Measurements from ENCODE around the gene ZNF276. TPM values are rescaled to one million over a fixed set of nuclear protein-coding genes. Genes with fewer than 3 reads are reported as not detected.
A peak's percentile ranks its signal among the peaks of the same experiment; 100 is the strongest.
"Not testable (repeated sequence)": the region's sequence is repeated elsewhere in the genome, so short reads cannot be mapped to it uniquely, and the experiment has no call there.

ZNF276 gene
- total and polyA plus RNA-seq, 2 donors (not counting 1 experiment from before 2014, with no cell fraction given) = 6.2 to 12.7 TPM

- DNase-seq (ENCODE audit: low read depth in 2 of 2) = peak; percentile 34 to 67
- no peak for TF ChIP-seq EZH2 (IDR thresholded peaks at IDR 0.05; ENCODE audit: low read length, missing control alignments)
- H3K4me3 ChIP-seq (replicated peaks in 1 of 4; ENCODE audit: control extremely low read depth in 1 of 4, insufficient read depth in 1 of 4, low read depth in 3 of 4, low read length in 4 of 4) = peak overlapping the region; percentile 65 to 94 (median 81)
- H3K27me3 ChIP-seq (ENCODE audit: control insufficient read depth, insufficient read depth, low read length) = no peaks in the 10 kb centered on the region
- H4K20me1 ChIP-seq (ENCODE audit: control insufficient read depth, extremely low read depth, insufficient read depth, low read length) = no peaks in the 10 kb centered on the region
- H2AFZ ChIP-seq (ENCODE audit: low read length) = no peak overlapping the region
- peak overlapping the region; percentile 68 for H3K9ac ChIP-seq (ENCODE audit: insufficient read depth, low read length)
- peak overlapping the region; percentile 67 for H3K27ac ChIP-seq (ENCODE audit: insufficient read depth, low read length)
- H3K36me3 ChIP-seq (ENCODE audit: control insufficient read depth, insufficient read depth, low read length) = peaks cover 17% of the 10 kb centered on the region
- H3K4me2 ChIP-seq (ENCODE audit: extremely low read depth, insufficient read depth, low read length) = peak overlapping the region; percentile 86
- H3K9me3 ChIP-seq (ENCODE audit: control insufficient read depth, insufficient read depth, low read depth, low read length) = no peaks in the 10 kb centered on the region
- peaks cover 6% of the 10 kb centered on the region for H3K4me1 ChIP-seq (ENCODE audit: control insufficient read depth, extremely low read depth, insufficient read depth, low read length)
- H3K79me2 ChIP-seq (ENCODE audit: control insufficient read depth, insufficient read depth, low read length) = peaks cover 17% of the 10 kb centered on the region
These were observed 34.0 kb upstream of the ZNF276 start for GRCh38 chr16:89687092-89687940.

GRCh38 chr16:89688395-89688794 is 32.9 kb upstream of the ZNF276 start:
- Histone ChIP-seq H4K20me1 (ENCODE audit: control insufficient read depth, extremely low read depth, insufficient read depth, low read length) (no peaks in the 10 kb centered on the region), H3K36me3 (ENCODE audit: control insufficient read depth, insufficient read depth, low read length) (peaks cover 23% of the 10 kb centered on the region), H3K79me2 (ENCODE audit: control insufficient read depth, insufficient read depth, low read length) (peaks cover 17% of the 10 kb centered on the region), H3K4me2 (ENCODE audit: extremely low read depth, insufficient read depth, low read length) (no peak overlapping the region), H3K4me1 (ENCODE audit: control insufficient read depth, extremely low read depth, insufficient read depth, low read length) (peaks cover 6% of the 10 kb centered on the region), H2AFZ (ENCODE audit: low read length) (no peak overlapping the region), H3K9me3 (ENCODE audit: control insufficient read depth, insufficient read depth, low read depth, low read length) (no peaks in the 10 kb centered on the region), H3K27ac (ENCODE audit: insufficient read depth, low read length) (no peak overlapping the region), H3K27me3 (ENCODE audit: control insufficient read depth, insufficient read depth, low read length) (no peaks in the 10 kb centered on the region), H3K9ac (ENCODE audit: insufficient read depth, low read length) (no peak overlapping the region), H3K4me3 (replicated peaks in 1 of 4; ENCODE audit: control extremely low read depth in 1 of 4, insufficient read depth in 1 of 4, low read depth in 3 of 4, low read length in 4 of 4) (no peak overlapping the region)
- DNase-seq (ENCODE audit: low read depth in 2 of 2) = no peak
- TF ChIP-seq CTCF (conservative IDR thresholded peaks at IDR 0.05 in 1 of 2, IDR thresholded peaks at IDR 0.05 in 1 of 2; ENCODE audit: low read depth in 1 of 2, low read length in 2 of 2) = no peak

- H3K4me2 ChIP-seq (ENCODE audit: extremely low read depth, insufficient read depth, low read length) = no peak overlapping the region
- no peak for DNase-seq (ENCODE audit: low read depth in 2 of 2)
- no peak overlapping the region for H3K27ac ChIP-seq (ENCODE audit: insufficient read depth, low read length)
- H3K27me3 ChIP-seq (ENCODE audit: control insufficient read depth, insufficient read depth, low read length) = no peaks in the 10 kb centered on the region
- peaks cover 29% of the 10 kb centered on the region for H3K36me3 ChIP-seq (ENCODE audit: control insufficient read depth, insufficient read depth, low read length)
- peaks cover 6% of the 10 kb centered on the region for H3K4me1 ChIP-seq (ENCODE audit: control insufficient read depth, extremely low read depth, insufficient read depth, low read length)
- TF ChIP-seq CTCF (conservative IDR thresholded peaks at IDR 0.05 in 1 of 2, IDR thresholded peaks at IDR 0.05 in 1 of 2; ENCODE audit: low read depth in 1 of 2, low read length in 2 of 2) (no peak), EZH2 (IDR thresholded peaks at IDR 0.05; ENCODE audit: low read length, missing control alignments) (no peak)
- H3K79me2 ChIP-seq (ENCODE audit: control insufficient read depth, insufficient read depth, low read length) = peaks cover 17% of the 10 kb centered on the region
- H3K9ac ChIP-seq (ENCODE audit: insufficient read depth, low read length) = no peak overlapping the region
- no peak overlapping the region for H3K4me3 ChIP-seq (replicated peaks in 1 of 4; ENCODE audit: control extremely low read depth in 1 of 4, insufficient read depth in 1 of 4, low read depth in 3 of 4, low read length in 4 of 4)
- H4K20me1 ChIP-seq (ENCODE audit: control insufficient read depth, extremely low read depth, insufficient read depth, low read length) = no peaks in the 10 kb centered on the region
- H2AFZ ChIP-seq (ENCODE audit: low read length) = no peak overlapping the region
- H3K9me3 ChIP-seq (ENCODE audit: control insufficient read depth, insufficient read depth, low read depth, low read length) = no peaks in the 10 kb centered on the region
These were observed 32.2 kb upstream of the ZNF276 start for GRCh38 chr16:89689142-89689541.

GRCh38 chr16:89689621-89690020 is 31.7 kb upstream of the ZNF276 start:
- not testable (repeated sequence) for H3K9ac ChIP-seq (ENCODE audit: insufficient read depth, low read length); H3K4me3 ChIP-seq (replicated peaks in 1 of 4; ENCODE audit: control extremely low read depth in 1 of 4, insufficient read depth in 1 of 4, low read depth in 3 of 4, low read length in 4 of 4); H3K9me3 ChIP-seq (ENCODE audit: control insufficient read depth, insufficient read depth, low read depth, low read length); DNase-seq (ENCODE audit: low read depth in 2 of 2); H3K27me3 ChIP-seq (ENCODE audit: control insufficient read depth, insufficient read depth, low read length); H3K4me1 ChIP-seq (ENCODE audit: control insufficient read depth, extremely low read depth, insufficient read depth, low read length); H3K4me2 ChIP-seq (ENCODE audit: extremely low read depth, insufficient read depth, low read length); H2AFZ ChIP-seq (ENCODE audit: low read length); H4K20me1 ChIP-seq (ENCODE audit: control insufficient read depth, extremely low read depth, insufficient read depth, low read length); H3K27ac ChIP-seq (ENCODE audit: insufficient read depth, low read length)
- Histone ChIP-seq H3K36me3 (ENCODE audit: control insufficient read depth, insufficient read depth, low read length) (peaks cover 32% of the 10 kb centered on the region), H3K79me2 (ENCODE audit: control insufficient read depth, insufficient read depth, low read length) (peaks cover 17% of the 10 kb centered on the region)
